Measurements from ENCODE around the gene NFKBIA.

DNA sequence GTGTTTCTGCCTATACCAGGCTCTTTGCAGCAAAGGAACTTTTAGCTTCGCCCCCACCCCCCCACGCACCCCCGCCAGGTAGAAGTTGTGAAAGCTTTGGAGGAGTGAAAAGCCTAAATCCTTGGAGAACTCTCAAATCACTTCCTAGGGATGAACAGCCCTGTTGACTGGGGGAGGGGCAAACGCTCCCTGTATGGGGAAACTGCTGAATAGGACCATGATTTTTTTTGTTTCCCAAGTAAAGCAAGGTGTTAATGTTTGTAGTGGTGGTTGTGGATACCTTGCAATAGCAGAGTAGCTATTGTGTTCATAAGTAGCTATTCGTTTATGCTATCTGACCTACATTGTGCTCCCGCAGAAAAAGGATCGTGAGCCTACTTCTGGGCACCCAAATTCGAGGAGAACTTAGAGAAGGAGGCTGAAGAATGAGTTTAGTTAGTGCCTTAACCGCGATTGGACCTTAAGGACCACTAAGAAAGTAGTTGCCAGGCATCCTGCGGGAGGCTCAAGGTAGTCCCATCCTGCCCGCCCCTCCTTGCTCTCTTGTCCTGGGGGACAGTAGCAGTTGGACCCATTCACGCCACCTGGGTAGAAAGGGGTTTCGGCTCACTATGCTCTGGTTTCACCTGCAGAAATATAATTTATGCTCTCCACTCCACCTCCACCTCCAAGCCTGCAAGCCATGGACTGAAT, 901 bp upstream of the NFKBIA start:
- no peak for TF ChIP-seq CTCF (IDR thresholded peaks at IDR 0.05; ENCODE audit: insufficient read depth, low read depth, low read length)
- no peak for TF ChIP-seq EZH2 (IDR thresholded peaks at IDR 0.05; ENCODE audit: insufficient read depth, low read length)

Data from astrocyte (in vitro differentiated cells and primary cell).